IPS DF 6.9 (cell line): ENCODE measurements around the gene CD81.

Experiments used
- DNase-seq: peaks from one replicate; pipeline ENCODE4 v3.0.0-alpha.2; 2013; ENCODE audit warnings: low read depth, low spot score
- H3K27ac ChIP-seq: one replicate; pipeline ENCODE4 v1.5.1; 2013; ENCODE audit warnings: low read length, control low read depth
- H3K27me3 ChIP-seq: 2 replicates; pipeline ENCODE4 v1.6.1; 2013; ENCODE audit warnings: mild to moderate bottlenecking, low read length; ENCODE audit not compliant: control insufficient read depth, insufficient read depth
- H3K36me3 ChIP-seq: 2 replicates; pipeline ENCODE4 v1.6.1; 2013; ENCODE audit warnings: low read length; ENCODE audit not compliant: control insufficient read depth, insufficient read depth
- H3K4me1 ChIP-seq: 2 replicates; pipeline ENCODE4 v1.6.1; 2013; ENCODE audit warnings: low read length; ENCODE audit not compliant: control insufficient read depth, insufficient read depth
- H3K4me3 ChIP-seq: 2 replicates; pipeline ENCODE4 v1.5.1; 2013; ENCODE audit warnings: mild to moderate bottlenecking, low read length
- H3K9me3 ChIP-seq: 2 replicates; pipeline ENCODE4 v1.6.1; 2013; ENCODE audit warnings: low read length, inconsistent platforms; ENCODE audit not compliant: control insufficient read depth, insufficient read depth
- WGBS: extraction: QIAGEN DNeasy Blood & Tissue Kit; methylation state at CpG from one replicate; pipeline ENCODE4 v1.1.7; 2013; ENCODE audit warnings: mixed read lengths, missing lambda C conversion rate; ENCODE audit not compliant: insufficient read length, insufficient coverage; 5-methylcytosine and 5-hydroxymethylcytosine counted together

CD81 gene

GRCh38 chr11:2439820-2440219, 62.7 kb downstream of the CD81 start:
- Histone ChIP-seq H3K4me3 (no peak overlapping the region), H3K4me1 (no peaks in the 10 kb centered on the region), H3K27me3 (peaks cover 6% of the 10 kb centered on the region; the same call in 1 of the 2 replicates), H3K36me3 (no peaks in the 10 kb centered on the region), H3K27ac (no peak overlapping the region), H3K9me3 (no peaks in the 10 kb centered on the region)
- WGBS = no CpG with 5 or more reads among the region's 3 CpGs
- no peak for DNase-seq

- no peaks in the 10 kb centered on the region for H3K4me1 ChIP-seq
- WGBS = no CpG with 5 or more reads among the region's 8 CpGs
- no peak overlapping the region for H3K27ac ChIP-seq
- H3K9me3 ChIP-seq = no peaks in the 10 kb centered on the region
- H3K36me3 ChIP-seq = no peaks in the 10 kb centered on the region
- no peak overlapping the region for H3K4me3 ChIP-seq
- DNase-seq = no peak
- H3K27me3 ChIP-seq = peaks cover 11% of the 10 kb centered on the region
Measured at GRCh38 chr11:2440646-2441045, 63.5 kb downstream of the CD81 start.

GRCh38 chr11:2441171-2441570, 64.1 kb downstream of the CD81 start:
- H3K4me3 ChIP-seq = no peak overlapping the region
- WGBS = no CpG with 5 or more reads among the region's 4 CpGs
- no peaks in the 10 kb centered on the region for H3K9me3 ChIP-seq
- DNase-seq = no peak
- no peak overlapping the region for H3K27ac ChIP-seq
- peaks cover 16% of the 10 kb centered on the region for H3K27me3 ChIP-seq
- H3K36me3 ChIP-seq = no peaks in the 10 kb centered on the region
- no peaks in the 10 kb centered on the region for H3K4me1 ChIP-seq

- no CpG with 5 or more reads among the region's 2 CpGs for WGBS
- Histone ChIP-seq H3K9me3 (no peaks in the 10 kb centered on the region), H3K36me3 (no peaks in the 10 kb centered on the region), H3K27ac (no peak overlapping the region), H3K4me3 (no peak overlapping the region), H3K4me1 (no peaks in the 10 kb centered on the region), H3K27me3 (peaks cover 29% of the 10 kb centered on the region)
- DNase-seq = no peak
Measured at GRCh38 chr11:2442589-2442988, 65.5 kb downstream of the CD81 start.

GRCh38 chr11:2443406-2443805, 66.3 kb downstream of the CD81 start:
- DNase-seq = no peak
- H3K4me1 ChIP-seq = no peaks in the 10 kb centered on the region
- H3K9me3 ChIP-seq = no peaks in the 10 kb centered on the region
- H3K4me3 ChIP-seq = no peak overlapping the region
- H3K36me3 ChIP-seq = no peaks in the 10 kb centered on the region
- H3K27me3 ChIP-seq = peaks cover 30% of the 10 kb centered on the region
- WGBS = no CpG with 5 or more reads among the region's 11 CpGs
- H3K27ac ChIP-seq = no peak overlapping the region

- Histone ChIP-seq H3K9me3 (no peaks in the 10 kb centered on the region), H3K27me3 (peaks cover 30% of the 10 kb centered on the region), H3K27ac (no peak within 1 kb of the TSS), H3K36me3 (no peaks in the 10 kb centered on the region), H3K4me3 (peak within 1 kb of the TSS; percentile 44), H3K4me1 (no peaks in the 10 kb centered on the region)
- no CpG with 5 or more reads among the region's 64 CpGs for WGBS
- DNase-seq = no peak
Measured at GRCh38 chr11:2443881-2444820, 67.0 kb downstream of the CD81 start, which contains the start of gene TRPM5. TSS of gene TRPM5 (minus strand) at chr11:2444514. CDS start at chr11:2423036, 21,478 bp downstream.

GRCh38 chr11:2444821-2445745, 68.0 kb downstream of the CD81 start, which contains the start of gene KCNQ1:
TSS of gene KCNQ1 (plus strand) at chr11:2445008. CDS start at chr11:2445099, 91 bp downstream.
- WGBS = no CpG with 5 or more reads among the region's 116 CpGs
- Histone ChIP-seq H3K9me3 (no peaks in the 10 kb centered on the region), H3K36me3 (no peaks in the 10 kb centered on the region), H3K27ac (no peak within 1 kb of the TSS), H3K4me1 (no peaks in the 10 kb centered on the region), H3K4me3 (peak within 1 kb of the TSS; percentile 44), H3K27me3 (peaks cover 30% of the 10 kb centered on the region)
- no peak for DNase-seq

- H3K4me1 ChIP-seq = no peaks in the 10 kb centered on the region
- H3K27me3 ChIP-seq = peaks cover 30% of the 10 kb centered on the region
- H3K36me3 ChIP-seq = no peaks in the 10 kb centered on the region
- DNase-seq = no peak
- H3K4me3 ChIP-seq = no peak overlapping the region
- H3K27ac ChIP-seq = no peak overlapping the region
- no CpG with 5 or more reads among the region's 23 CpGs for WGBS
- H3K9me3 ChIP-seq = no peaks in the 10 kb centered on the region
Measured at GRCh38 chr11:2445746-2446551, 68.8 kb downstream of the CD81 start.

- Histone ChIP-seq H3K4me1 (no peaks in the 10 kb centered on the region), H3K4me3 (no peak overlapping the region), H3K36me3 (no peaks in the 10 kb centered on the region), H3K9me3 (no peaks in the 10 kb centered on the region), H3K27me3 (peaks cover 30% of the 10 kb centered on the region), H3K27ac (no peak overlapping the region)
- no peak for DNase-seq
- WGBS = no CpG with 5 or more reads among the region's 15 CpGs
Measured at GRCh38 chr11:2446590-2447252, 69.6 kb downstream of the CD81 start.
